ENCODE data around the gene PDPN.

DNA sequence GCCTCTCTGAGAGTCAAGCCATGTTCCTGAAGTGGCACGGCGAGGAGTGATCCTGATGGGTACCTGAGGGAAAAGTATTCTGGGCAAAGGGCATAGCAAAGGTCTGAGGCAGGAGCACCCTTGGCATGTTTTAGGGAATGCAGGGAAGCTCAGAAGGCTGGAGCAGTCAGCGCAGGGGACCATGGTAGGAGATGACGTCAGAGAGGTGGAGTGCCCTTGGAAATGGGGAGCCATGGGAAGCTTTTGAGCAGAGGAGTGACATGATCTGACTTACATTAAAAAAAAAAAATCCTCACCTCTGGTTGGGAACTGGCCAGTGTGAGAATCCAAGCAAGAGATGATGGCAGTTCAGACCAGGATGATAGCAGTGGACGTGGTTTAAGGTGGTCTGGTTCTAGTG lies 37.2 kb downstream of the PDPN start:
- TF ChIP-seq SMC3 (IDR thresholded peaks at IDR 0.05; ENCODE audit: low read length) (no peak), ATF7-NPFF (CRISPR knock-in tag; IDR thresholded peaks at IDR 0.05; ENCODE audit: low read depth) (no peak), NCOA1 (CRISPR knock-in tag; IDR thresholded peaks at IDR 0.05) (no peak), NR2F6 (IDR thresholded peaks at IDR 0.05) (no peak), NR2F6 (CRISPR knock-in tag; IDR thresholded peaks at IDR 0.05) (no peak), HCFC1 (IDR thresholded peaks at IDR 0.05; ENCODE audit: low read depth, low read length) (no peak), ZNF878 (CRISPR knock-in tag; IDR thresholded peaks at IDR 0.05) (no peak), BRCA1 (CRISPR knock-in tag; IDR thresholded peaks at IDR 0.05) (no peak), FOSL1 (CRISPR knock-in tag; IDR thresholded peaks at IDR 0.05; ENCODE audit: borderline replicate concordance) (no peak), ZNF124 (CRISPR knock-in tag; IDR thresholded peaks at IDR 0.05) (no peak)
- TF ChIP-seq, protein P1, sequence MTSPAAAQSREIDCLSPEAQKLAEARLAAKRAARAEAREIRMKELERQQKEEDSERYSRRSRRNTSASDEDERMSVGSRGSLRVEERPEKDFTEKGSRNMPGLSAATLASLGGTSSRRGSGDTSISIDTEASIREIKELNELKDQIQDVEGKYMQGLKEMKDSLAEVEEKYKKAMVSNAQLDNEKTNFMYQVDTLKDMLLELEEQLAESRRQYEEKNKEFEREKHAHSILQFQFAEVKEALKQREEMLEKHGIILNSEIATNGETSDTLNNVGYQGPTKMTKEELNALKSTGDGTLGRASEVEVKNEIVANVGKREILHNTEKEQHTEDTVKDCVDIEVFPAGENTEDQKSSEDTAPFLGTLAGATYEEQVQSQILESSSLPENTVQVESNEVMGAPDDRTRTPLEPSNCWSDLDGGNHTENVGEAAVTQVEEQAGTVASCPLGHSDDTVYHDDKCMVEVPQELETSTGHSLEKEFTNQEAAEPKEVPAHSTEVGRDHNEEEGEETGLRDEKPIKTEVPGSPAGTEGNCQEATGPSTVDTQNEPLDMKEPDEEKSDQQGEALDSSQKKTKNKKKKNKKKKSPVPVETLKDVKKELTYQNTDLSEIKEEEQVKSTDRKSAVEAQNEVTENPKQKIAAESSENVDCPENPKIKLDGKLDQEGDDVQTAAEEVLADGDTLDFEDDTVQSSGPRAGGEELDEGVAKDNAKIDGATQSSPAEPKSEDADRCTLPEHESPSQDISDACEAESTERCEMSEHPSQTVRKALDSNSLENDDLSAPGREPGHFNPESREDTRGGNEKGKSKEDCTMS (CRISPR knock-in tag; conservative IDR thresholded peaks at IDR 0.05): no peak
- TF ChIP-seq, protein P2, sequence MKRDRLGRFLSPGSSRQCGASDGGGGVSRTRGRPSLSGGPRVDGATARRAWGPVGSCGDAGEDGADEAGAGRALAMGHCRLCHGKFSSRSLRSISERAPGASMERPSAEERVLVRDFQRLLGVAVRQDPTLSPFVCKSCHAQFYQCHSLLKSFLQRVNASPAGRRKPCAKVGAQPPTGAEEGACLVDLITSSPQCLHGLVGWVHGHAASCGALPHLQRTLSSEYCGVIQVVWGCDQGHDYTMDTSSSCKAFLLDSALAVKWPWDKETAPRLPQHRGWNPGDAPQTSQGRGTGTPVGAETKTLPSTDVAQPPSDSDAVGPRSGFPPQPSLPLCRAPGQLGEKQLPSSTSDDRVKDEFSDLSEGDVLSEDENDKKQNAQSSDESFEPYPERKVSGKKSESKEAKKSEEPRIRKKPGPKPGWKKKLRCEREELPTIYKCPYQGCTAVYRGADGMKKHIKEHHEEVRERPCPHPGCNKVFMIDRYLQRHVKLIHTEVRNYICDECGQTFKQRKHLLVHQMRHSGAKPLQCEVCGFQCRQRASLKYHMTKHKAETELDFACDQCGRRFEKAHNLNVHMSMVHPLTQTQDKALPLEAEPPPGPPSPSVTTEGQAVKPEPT (CRISPR knock-in tag; IDR thresholded peaks at IDR 0.05; ENCODE audit: low read depth): no peak
- TF ChIP-seq, protein P3, sequence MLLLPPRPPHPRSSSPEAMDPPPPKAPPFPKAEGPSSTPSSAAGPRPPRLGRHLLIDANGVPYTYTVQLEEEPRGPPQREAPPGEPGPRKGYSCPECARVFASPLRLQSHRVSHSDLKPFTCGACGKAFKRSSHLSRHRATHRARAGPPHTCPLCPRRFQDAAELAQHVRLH (CRISPR knock-in tag; IDR thresholded peaks at IDR 0.05; ENCODE audit: borderline replicate concordance, low read depth): no peak
